Neutrophil (primary cell): Measurements from ENCODE around the gene HCAR2.
"Not testable (repeated sequence)": the region's sequence is repeated elsewhere in the genome, so short reads cannot be mapped to it uniquely, and the experiment has no call there.

Source experiments
- H3K27ac ChIP-seq: fragments of 200-600 bp; sonication (generic); 2 replicates; pipeline ENCODE4 v1.5.1; 2016; ENCODE audit warnings: mild to moderate bottlenecking, moderate library complexity
- H3K27me3 ChIP-seq: fragments of 200-600 bp; sonication (generic); 2 replicates; pipeline ENCODE4 v1.6.0; 2016; ENCODE audit warnings: mild to moderate bottlenecking
- H3K36me3 ChIP-seq: fragments of 200-600 bp; sonication (generic); 2 replicates; pipeline ENCODE4 v1.5.1; 2017
- H3K4me1 ChIP-seq, 2 experiments: fragments of 200-600 bp in 1 of 2; sonication (generic) in 1 of 2; 1 replicate in 1 of 2; 2 replicates in 1 of 2; pipeline versions ENCODE4 v1.5.1 to v1.6.1; 2013 to 2016; ENCODE audit warnings: low read depth in 1 of 2, low read length in 1 of 2, mild to moderate bottlenecking in 1 of 2, moderate library complexity in 1 of 2; ENCODE audit not compliant: control insufficient read depth in 1 of 2, insufficient read depth in 1 of 2
- H3K4me3 ChIP-seq, 2 experiments: fragments of 200-600 bp in 1 of 2; sonication (generic) in 1 of 2; 1 replicate in 1 of 2; 2 replicates in 1 of 2; pipeline ENCODE4 v1.5.1; 2013 to 2016; ENCODE audit warnings: low read depth in 1 of 2, low read length in 1 of 2, mild to moderate bottlenecking in 1 of 2, moderate library complexity in 1 of 2
- H3K9me3 ChIP-seq: fragments of 200-600 bp; sonication (generic); 2 replicates; pipeline ENCODE4 v1.5.1; 2016
- CTCF ChIP-seq: fragments of 200-600 bp; sonication (generic); IDR thresholded peaks from 2 replicates; pipeline ENCODE4 v1.5.1; 2016; ENCODE audit warnings: antibody characterized with exemption

Gene HCAR2

GRCh38 chr12:122684297-122684813 is 18.8 kb downstream of the HCAR2 start:
- no peaks in the 10 kb centered on the region for H3K36me3 ChIP-seq
- H3K9me3 ChIP-seq, result no peaks in the 10 kb centered on the region
- no peak for TF ChIP-seq CTCF
- no peaks in the 10 kb centered on the region for H3K27me3 ChIP-seq
- no peak overlapping the region for H3K4me3 ChIP-seq
- H3K27ac ChIP-seq, result no peak overlapping the region
- peaks cover 40 to 41% of the 10 kb centered on the region in 2 experiments for H3K4me1 ChIP-seq

- Histone ChIP-seq H3K36me3 (no peaks in the 10 kb centered on the region), H3K27me3 (no peaks in the 10 kb centered on the region), H3K27ac (peak overlapping the region; percentile 85), H3K9me3 (no peaks in the 10 kb centered on the region), H3K4me3 (peak overlapping the region; percentile 3 to 35), H3K4me1 (peaks cover 54 to 58% of the 10 kb centered on the region in 2 experiments)
- peak; percentile 21 for TF ChIP-seq CTCF
These were observed 21.3 kb downstream of the HCAR2 start for GRCh38 chr12:122681814-122682213.

- H3K36me3 ChIP-seq, result not testable (repeated sequence)
- H3K4me1 ChIP-seq, result peaks cover 54 to 58% of the 10 kb centered on the region in 2 experiments
These were observed 22.2 kb downstream of the HCAR2 start for GRCh38 chr12:122680989-122681388.

GRCh38 chr12:122676781-122677180 is 26.4 kb downstream of the HCAR2 start:
- H3K4me3 ChIP-seq, H3K9me3 ChIP-seq, H3K27ac ChIP-seq, H3K27me3 ChIP-seq, H3K36me3 ChIP-seq: not testable (repeated sequence)
- H3K4me1 ChIP-seq, result peaks cover 39 to 41% of the 10 kb centered on the region in 2 experiments

More at GRCh38 chr12:122680989-122681388, 22.2 kb downstream of the HCAR2 start:
- H3K27ac ChIP-seq, result peak overlapping the region; percentile 85
- not testable (repeated sequence) for H3K4me3 ChIP-seq, H3K27me3 ChIP-seq, H3K9me3 ChIP-seq

- H3K4me1 ChIP-seq, result peaks cover 31 to 33% of the 10 kb centered on the region in 2 experiments
- not testable (repeated sequence) for H3K27ac ChIP-seq, H3K4me3 ChIP-seq, H3K9me3 ChIP-seq, H3K36me3 ChIP-seq, H3K27me3 ChIP-seq
These were observed 27.1 kb downstream of the HCAR2 start for GRCh38 chr12:122676015-122676414.

GRCh38 chr12:122672515-122672914 is 30.6 kb downstream of the HCAR2 start:
- peaks cover 9% of the 10 kb centered on the region for H3K27me3 ChIP-seq
- no peaks in the 10 kb centered on the region for H3K36me3 ChIP-seq
- H3K4me1 ChIP-seq, result no peaks in the 10 kb centered on the region
- no peak for TF ChIP-seq CTCF
- H3K4me3 ChIP-seq, result no peak overlapping the region
- no peaks in the 10 kb centered on the region for H3K9me3 ChIP-seq
- H3K27ac ChIP-seq, result no peak overlapping the region

GRCh38 chr12:122669397-122670070 is 33.6 kb downstream of the HCAR2 start:
- TF ChIP-seq CTCF, result no peak
- no peaks in the 10 kb centered on the region for H3K4me1 ChIP-seq
- no peaks in the 10 kb centered on the region for H3K9me3 ChIP-seq
- H3K27ac ChIP-seq, result no peak overlapping the region
- no peak overlapping the region for H3K4me3 ChIP-seq
- H3K27me3 ChIP-seq, result peaks cover 9% of the 10 kb centered on the region
- no peaks in the 10 kb centered on the region for H3K36me3 ChIP-seq
